Fibroblast of skin of right biceps (primary cell): ENCODE measurements around the gene LRP2BP.

ENCODE experiments used
- DNase-seq: peaks from one replicate; pipeline ENCODE4 v3.0.0-alpha.2; 2013

LRP2BP gene

GRCh38 chr4:185395238-185395955 lies at the start of gene LRP2BP:
LRP2BP (minus strand) TSS chr4:185395924; CDS start chr4:185378186, 17,738 bp downstream.
- no peak for DNase-seq

GRCh38 chr4:185445209-185445608 lies 49.5 kb upstream of the LRP2BP start:
- no peak for DNase-seq

- DNase-seq = no peak
These were observed 45.8 kb upstream of the LRP2BP start for GRCh38 chr4:185441479-185441878.

- DNase-seq = no peak
These were observed 42.1 kb upstream of the LRP2BP start for GRCh38 chr4:185437809-185438208.

- no peak for DNase-seq
These were observed 39.7 kb upstream of the LRP2BP start for GRCh38 chr4:185435466-185435865.

GRCh38 chr4:185429660-185430059 lies 33.9 kb upstream of the LRP2BP start:
- no peak for DNase-seq

- no peak for DNase-seq
These were observed 31.4 kb upstream of the LRP2BP start for GRCh38 chr4:185426960-185427688.

GRCh38 chr4:185425647-185426352 lies 30.1 kb upstream of the LRP2BP start, which contains the start of gene UFSP2:
UFSP2 (minus strand) TSS chr4:185425964; CDS start chr4:185425868, 96 bp downstream.
- DNase-seq = peak; percentile 90

GRCh38 chr4:185424905-185425646 lies 29.4 kb upstream of the LRP2BP start:
- no peak for DNase-seq

- peak; percentile 72 for DNase-seq
These were observed 25.8 kb upstream of the LRP2BP start for GRCh38 chr4:185421366-185422124.

- DNase-seq = no peak
These were observed 21.2 kb upstream of the LRP2BP start for GRCh38 chr4:185416955-185417354.

GRCh38 chr4:185412412-185412811 lies 16.7 kb upstream of the LRP2BP start:
- DNase-seq = no peak

- DNase-seq = no peak
These were observed 16.1 kb upstream of the LRP2BP start for GRCh38 chr4:185411849-185412248.

GRCh38 chr4:185408432-185408831 lies 12.7 kb upstream of the LRP2BP start:
- DNase-seq = no peak

- no peak for DNase-seq
These were observed 9.7 kb upstream of the LRP2BP start for GRCh38 chr4:185405296-185405999.

- no peak for DNase-seq
These were observed 8.3 kb upstream of the LRP2BP start for GRCh38 chr4:185404031-185404430.

GRCh38 chr4:185399466-185399865 lies 3.7 kb upstream of the LRP2BP start:
- no peak for DNase-seq

GRCh38 chr4:185398618-185399017 lies 2.9 kb upstream of the LRP2BP start:
- no peak for DNase-seq

- DNase-seq = no peak
These were observed 1.1 kb upstream of the LRP2BP start, which contains the start of gene ANKRD37 for GRCh38 chr4:185396724-185397385. ANKRD37 (plus strand) TSS chr4:185396841; CDS start chr4:185396924, 83 bp downstream.

GRCh38 chr4:185395956-185396723 lies 416 bp upstream of the LRP2BP start:
- DNase-seq = peak; percentile 98
